HG02840 (cell line): ENCODE measurements around the gene DICER1.
"Not testable (repeated sequence)": the region's sequence is repeated elsewhere in the genome, so short reads cannot be mapped to it uniquely, and the experiment has no call there.

Experiments
- ATAC-seq: cut with Tn5 transposase; IDR thresholded peaks from one replicate; pipeline ENCODE4 v1.9.1; 2021; ENCODE audit warnings: mild to moderate bottlenecking, moderate library complexity, moderate number of reproducible peaks; ENCODE audit not compliant: unreplicated experiment, low FRiP score

The DICER1 gene

GRCh38 chr14:95188380-95188779 lies 31.1 kb upstream of the DICER1 start:
- no peak for ATAC-seq

GRCh38 chr14:95185767-95186392 lies 28.6 kb upstream of the DICER1 start:
- no peak for ATAC-seq

GRCh38 chr14:95185033-95185766 lies 27.9 kb upstream of the DICER1 start:
- ATAC-seq: no peak

GRCh38 chr14:95184413-95184790 lies 27.1 kb upstream of the DICER1 start:
- no peak for ATAC-seq

- no peak for ATAC-seq
Measured at GRCh38 chr14:95183532-95184412, 26.4 kb upstream of the DICER1 start.

- no peak for ATAC-seq
Measured at GRCh38 chr14:95183082-95183481, 25.8 kb upstream of the DICER1 start.

- no peak for ATAC-seq
Measured at GRCh38 chr14:95182379-95182778, 25.1 kb upstream of the DICER1 start.

- ATAC-seq: no peak
Measured at GRCh38 chr14:95180966-95181741, 23.8 kb upstream of the DICER1 start.

- ATAC-seq: not testable (repeated sequence)
Measured at GRCh38 chr14:95175670-95176069, 18.3 kb upstream of the DICER1 start.

GRCh38 chr14:95174184-95174792 lies 17.0 kb upstream of the DICER1 start:
- ATAC-seq: no peak

- no peak for ATAC-seq
Measured at GRCh38 chr14:95173518-95173917, 16.2 kb upstream of the DICER1 start.

- ATAC-seq: no peak
Measured at GRCh38 chr14:95167177-95167576, 9.8 kb upstream of the DICER1 start.

GRCh38 chr14:95165517-95165916 lies 8.2 kb upstream of the DICER1 start:
- no peak for ATAC-seq

GRCh38 chr14:95164506-95164905 lies 7.2 kb upstream of the DICER1 start:
- ATAC-seq: no peak

- ATAC-seq: no peak
Measured at GRCh38 chr14:95163666-95164065, 6.3 kb upstream of the DICER1 start.

GRCh38 chr14:95163132-95163531 lies 5.8 kb upstream of the DICER1 start:
- ATAC-seq: no peak

- ATAC-seq: no peak
Measured at GRCh38 chr14:95162641-95163040, 5.3 kb upstream of the DICER1 start.

GRCh38 chr14:95157048-95157326 lies 342 bp downstream of the DICER1 start:
- peak; percentile 27 for ATAC-seq

GRCh38 chr14:95156161-95157047 lies 925 bp downstream of the DICER1 start:
- peak; percentile 27 for ATAC-seq
